Thoracic aorta (tissue), 2 donors: ENCODE results near the gene TPX2. TPM values are rescaled to one million over a fixed set of nuclear protein-coding genes. Genes with fewer than 3 reads are reported as not detected.
"Not testable (repeated sequence)": the region's sequence is repeated elsewhere in the genome, so short reads cannot be mapped to it uniquely, and the experiment has no call there.

Experiments used
- ATAC-seq: fragments of 150-250 bp; one replicate; pipeline ENCODE4 v1.8.0; 2017; ENCODE audit warnings: low read depth; ENCODE audit not compliant: insufficient number of reproducible peaks, low FRiP score
- DNase-seq: peaks from one replicate; pipeline ENCODE4 v3.0.0-alpha.2; 2020; ENCODE audit warnings: low spot score
- H3K27ac ChIP-seq, 2 donors: fragments of 200-600 bp; sonication (generic); 1 replicate in 1 of 2; 2 replicates in 1 of 2; pipeline ENCODE4 v1.5.1; 2016; ENCODE audit warnings: mild to moderate bottlenecking in 2 of 2, moderate library complexity in 2 of 2
- H3K27me3 ChIP-seq: fragments of 200-600 bp; sonication (generic); replicated peaks from 2 replicates; pipeline ENCODE4 v1.6.0; 2016; ENCODE audit warnings: mild to moderate bottlenecking; ENCODE audit not compliant: insufficient read depth
- H3K36me3 ChIP-seq: fragments of 200-600 bp; sonication (generic); one replicate; pipeline ENCODE4 v1.5.1; 2016
- H3K4me1 ChIP-seq, 2 donors: fragments of 200-600 bp; sonication (generic); 1 replicate in 1 of 2; 2 replicates in 1 of 2; pipeline versions ENCODE4 v1.5.1 to v1.6.0; 2016; ENCODE audit warnings: low read depth in 2 of 2, mild to moderate bottlenecking in 1 of 2; ENCODE audit not compliant: control insufficient read depth in 1 of 2
- H3K4me3 ChIP-seq: fragments of 200-600 bp; sonication (generic); 2 replicates; pipeline ENCODE4 v1.5.1; 2016; ENCODE audit warnings: mild to moderate bottlenecking
- H3K9me3 ChIP-seq: fragments of 200-600 bp; sonication (generic); 2 replicates; pipeline ENCODE4 v1.5.1; 2016
- total RNA-seq, 2 donors: library from RNA; depleted of rRNA; stranded (reverse); fragments of >200 nt; gene quantifications; one replicate each; pipeline versions ENCODE4 v1.1.0 to v1.2.3, GENCODE V29; 2016
- TF ChIP-seq, protein P1 (sequence below): fragments of 200-600 bp; sonication (generic); IDR thresholded peaks from one replicate; pipeline ENCODE4 v1.5.1; 2019; ENCODE audit warnings: antibody characterized with exemption

The TPX2 gene
- total RNA-seq, 2 donors from 2014 or later = 1.5 TPM

DNA sequence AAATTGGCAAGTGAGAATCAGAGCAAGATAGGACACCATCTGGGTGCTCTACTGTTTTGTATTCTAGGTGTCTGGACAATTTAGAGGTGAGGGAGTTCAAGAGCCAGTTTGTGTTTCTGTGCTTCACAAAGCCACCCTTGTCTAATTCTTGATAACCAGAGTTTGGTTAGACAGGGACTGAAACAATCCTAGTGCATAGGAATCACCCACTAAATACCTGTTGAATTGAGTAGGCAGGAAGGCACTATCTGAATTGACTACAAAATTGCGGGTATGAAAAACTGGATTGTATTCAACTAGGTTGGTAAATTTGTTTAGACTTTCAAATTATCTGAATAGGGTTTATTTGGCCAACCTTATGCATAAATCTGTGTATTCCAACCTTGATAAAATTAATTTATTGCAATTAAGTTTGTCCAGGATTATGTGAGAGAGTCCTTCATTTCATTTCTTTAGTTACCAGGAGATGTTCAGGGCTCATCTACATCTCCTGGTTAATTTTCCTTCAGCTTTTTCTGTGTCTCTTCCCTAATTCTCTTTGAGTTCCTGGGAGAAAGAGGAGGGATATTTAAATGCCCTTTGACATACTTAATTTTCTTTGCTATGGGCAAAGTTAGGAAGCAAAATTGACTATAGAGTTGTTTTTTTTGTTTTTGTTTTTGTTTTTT, 1.7 kb downstream of the TPX2 start:
- ATAC-seq = no peak
- H3K9me3 ChIP-seq = no peaks in the 10 kb centered on the region

DNA sequence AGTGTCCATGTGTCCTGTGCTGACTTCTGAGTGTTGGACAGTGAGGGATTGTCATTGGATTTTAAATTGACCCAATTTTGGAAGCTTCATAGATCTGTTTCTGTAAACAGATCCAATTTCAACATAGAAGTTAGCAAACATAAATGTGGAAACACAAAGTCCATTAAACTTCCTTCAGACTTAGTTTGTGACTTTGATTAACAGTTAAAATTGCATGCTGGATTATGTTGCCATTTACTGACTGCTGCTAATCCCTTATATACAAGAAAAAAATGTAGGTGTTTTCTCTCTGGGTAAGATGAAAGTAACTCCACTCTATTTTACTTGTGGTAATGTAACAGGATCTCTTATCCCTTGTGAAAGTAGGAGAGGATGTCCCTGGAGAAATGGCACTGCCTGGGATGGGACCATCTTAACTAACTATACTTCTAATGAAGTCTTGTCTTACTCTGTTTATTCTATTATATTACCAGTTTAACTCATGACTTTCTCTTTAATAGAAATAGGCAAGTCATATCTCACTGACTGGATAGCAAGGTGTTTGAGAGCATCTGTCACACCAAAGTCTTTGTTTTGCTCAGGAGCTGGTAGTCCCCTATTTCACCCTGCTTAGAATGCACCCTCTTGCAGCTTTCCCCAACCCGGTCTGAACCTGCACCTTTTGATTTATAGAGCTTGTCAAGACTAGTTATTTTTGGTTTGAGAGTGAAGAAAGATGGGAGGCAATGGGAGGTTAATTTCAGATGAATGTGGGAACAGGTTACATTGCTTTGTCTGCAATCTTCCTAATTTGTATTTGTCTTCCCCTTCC, 7.2 kb downstream of the TPX2 start:
- TF ChIP-seq, protein P1, sequence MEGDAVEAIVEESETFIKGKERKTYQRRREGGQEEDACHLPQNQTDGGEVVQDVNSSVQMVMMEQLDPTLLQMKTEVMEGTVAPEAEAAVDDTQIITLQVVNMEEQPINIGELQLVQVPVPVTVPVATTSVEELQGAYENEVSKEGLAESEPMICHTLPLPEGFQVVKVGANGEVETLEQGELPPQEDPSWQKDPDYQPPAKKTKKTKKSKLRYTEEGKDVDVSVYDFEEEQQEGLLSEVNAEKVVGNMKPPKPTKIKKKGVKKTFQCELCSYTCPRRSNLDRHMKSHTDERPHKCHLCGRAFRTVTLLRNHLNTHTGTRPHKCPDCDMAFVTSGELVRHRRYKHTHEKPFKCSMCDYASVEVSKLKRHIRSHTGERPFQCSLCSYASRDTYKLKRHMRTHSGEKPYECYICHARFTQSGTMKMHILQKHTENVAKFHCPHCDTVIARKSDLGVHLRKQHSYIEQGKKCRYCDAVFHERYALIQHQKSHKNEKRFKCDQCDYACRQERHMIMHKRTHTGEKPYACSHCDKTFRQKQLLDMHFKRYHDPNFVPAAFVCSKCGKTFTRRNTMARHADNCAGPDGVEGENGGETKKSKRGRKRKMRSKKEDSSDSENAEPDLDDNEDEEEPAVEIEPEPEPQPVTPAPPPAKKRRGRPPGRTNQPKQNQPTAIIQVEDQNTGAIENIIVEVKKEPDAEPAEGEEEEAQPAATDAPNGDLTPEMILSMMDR = no peak
- ATAC-seq (no peak), DNase-seq (no peak)
- Histone ChIP-seq H3K4me3 (no peak overlapping the region), H3K27me3 (no peaks in the 10 kb centered on the region), H3K4me1 (no peaks in the 10 kb centered on the region), H3K36me3 (no peaks in the 10 kb centered on the region), H3K9me3 (no peaks in the 10 kb centered on the region), H3K27ac (no peak overlapping the region)

More for the DNA sequence above, 1.7 kb downstream of the TPX2 start:
- no peak overlapping the region for H3K4me3 ChIP-seq
- no peaks in the 10 kb centered on the region for H3K36me3 ChIP-seq
- H3K4me1 ChIP-seq = peaks cover 5 to 6% of the 10 kb centered on the region in 2 donors
- H3K27ac ChIP-seq = no peak overlapping the region
- TF ChIP-seq, protein P1 = no peak
- DNase-seq = no peak
- no peaks in the 10 kb centered on the region for H3K27me3 ChIP-seq

DNA sequence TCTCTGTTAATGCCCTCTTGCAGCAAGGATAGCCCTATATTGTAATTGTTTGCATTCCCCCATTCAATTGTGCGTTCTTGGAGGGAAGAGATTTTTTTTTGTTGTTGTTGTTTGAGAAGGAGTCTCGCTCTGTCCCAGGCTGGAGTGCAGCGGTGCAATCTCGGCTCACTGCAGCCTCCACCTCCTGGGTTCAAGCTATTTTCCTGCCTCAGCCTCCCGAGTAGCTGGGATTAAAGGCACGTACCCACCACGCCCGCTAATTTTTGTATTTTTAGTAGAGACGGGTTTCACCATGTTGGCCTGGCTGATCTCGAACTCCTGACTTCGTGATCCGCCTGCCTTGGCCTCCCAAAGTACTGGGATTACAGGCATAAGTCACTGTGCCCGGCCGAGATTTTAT, 7.9 kb downstream of the TPX2 start:
- DNase-seq, H3K9me3 ChIP-seq, H3K4me1 ChIP-seq, H3K27ac ChIP-seq, H3K4me3 ChIP-seq, ATAC-seq, H3K36me3 ChIP-seq, H3K27me3 ChIP-seq: not testable (repeated sequence)

DNA sequence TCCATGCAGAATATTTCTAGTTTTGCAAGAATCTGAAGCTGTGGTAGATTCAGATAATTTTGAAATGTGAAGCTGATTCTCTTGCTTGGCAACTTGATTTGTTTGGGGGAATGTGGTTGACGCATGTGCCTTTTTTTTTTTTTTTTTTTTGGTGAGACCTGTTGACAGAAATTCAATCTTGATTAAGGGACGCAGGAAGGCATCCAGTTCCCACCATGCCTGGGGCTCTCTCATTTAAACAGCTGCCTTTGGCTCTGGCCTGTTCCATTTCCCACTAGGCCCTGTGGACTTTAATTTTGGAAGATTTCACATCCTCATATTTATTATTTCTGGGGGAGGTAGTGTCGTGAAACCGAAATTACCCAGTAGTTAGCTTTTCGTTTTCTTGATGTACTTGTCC, 8.6 kb downstream of the TPX2 start:
- TF ChIP-seq, protein P1 = no peak
- Histone ChIP-seq H3K4me1 (no peaks in the 10 kb centered on the region), H3K9me3 (no peaks in the 10 kb centered on the region), H3K27me3 (no peaks in the 10 kb centered on the region), H3K27ac (peak overlapping the region in 1 of 2 donors; percentile 14), H3K36me3 (no peaks in the 10 kb centered on the region), H3K4me3 (no peak overlapping the region)
- DNase-seq (no peak), ATAC-seq (no peak)

DNA sequence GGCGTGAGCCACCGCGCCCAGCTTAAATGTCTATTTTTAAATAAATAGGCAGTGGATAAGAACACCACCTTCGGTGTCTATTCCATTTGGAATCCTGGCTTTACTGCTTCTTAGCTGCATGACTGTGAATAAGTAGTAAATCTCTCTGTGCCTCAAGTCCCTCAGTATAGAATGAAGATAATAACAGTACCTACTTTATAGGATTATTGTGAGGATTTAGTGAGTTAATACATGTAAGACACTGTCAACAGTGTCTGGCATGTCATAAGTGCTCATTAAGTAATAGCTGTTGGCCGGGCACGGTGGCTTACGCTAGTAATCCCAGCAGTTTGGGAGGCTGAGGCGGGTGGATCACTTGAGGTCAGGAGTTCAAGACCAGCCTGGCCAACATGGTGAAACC, 10.1 kb downstream of the TPX2 start:
- H3K4me1 ChIP-seq = no peaks in the 10 kb centered on the region

More for the DNA sequence above, 10.1 kb downstream of the TPX2 start:
- no peak overlapping the region for H3K4me3 ChIP-seq
- no peak overlapping the region for H3K27ac ChIP-seq
- TF ChIP-seq, protein P1 = no peak
- DNase-seq (no peak), ATAC-seq (no peak)
- no peaks in the 10 kb centered on the region for H3K9me3 ChIP-seq
- H3K36me3 ChIP-seq = no peaks in the 10 kb centered on the region
- no peaks in the 10 kb centered on the region for H3K27me3 ChIP-seq
